HG03066 (cell line): Measurements from ENCODE around the gene CTBP2.

Source experiments
- ATAC-seq: cut with Tn5 transposase; IDR thresholded peaks from one replicate; pipeline ENCODE4 v1.9.1; 2021; ENCODE audit warnings: low read depth; ENCODE audit not compliant: unreplicated experiment

CTBP2 gene

DNA sequence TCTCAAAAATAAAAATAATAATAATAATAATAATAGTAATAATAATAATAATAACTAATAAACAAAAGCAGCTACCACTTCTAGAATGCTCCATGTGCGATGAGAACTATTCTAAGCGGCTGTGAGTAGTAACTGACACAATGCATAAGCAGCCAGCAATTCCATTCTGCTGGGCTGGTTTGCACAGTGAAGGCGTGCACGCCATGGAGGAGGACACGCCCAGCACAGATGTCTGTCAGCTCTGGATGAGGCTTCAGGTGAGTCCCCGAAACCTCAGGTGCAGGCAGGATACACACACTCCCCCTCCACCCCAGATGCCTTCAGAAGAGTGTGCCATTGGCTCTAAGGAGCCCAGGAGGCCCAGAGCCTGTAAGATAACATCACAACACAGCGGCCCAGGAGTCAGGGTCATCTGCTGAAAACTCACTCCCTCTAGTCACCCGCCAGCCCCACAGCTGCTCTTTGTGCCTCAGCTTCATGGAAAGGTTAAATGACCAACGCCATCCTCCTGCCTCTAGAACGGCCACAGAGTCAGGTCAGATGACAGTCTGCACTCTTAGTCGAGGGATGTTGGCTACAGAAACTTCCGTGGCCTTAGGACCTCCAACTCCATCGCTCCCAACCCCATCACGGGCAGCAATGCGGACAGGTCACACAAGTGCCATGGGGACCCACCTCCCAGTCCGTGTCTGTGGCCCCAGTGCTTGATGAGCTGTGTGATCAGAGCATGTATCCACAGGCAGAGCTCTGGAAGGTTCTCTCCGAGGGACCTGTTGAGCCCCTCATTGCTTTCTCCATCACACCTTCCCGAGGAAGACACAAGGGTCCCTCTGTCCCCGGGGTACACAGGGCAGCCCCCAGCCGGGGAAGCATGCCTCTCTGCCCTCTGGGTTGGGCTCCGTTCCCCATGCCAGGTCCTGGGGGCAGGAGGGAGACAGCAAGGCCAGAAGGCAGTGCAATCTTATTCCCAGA lies 103.9 kb downstream of the CTBP2 start:
- ATAC-seq, result no peak

DNA sequence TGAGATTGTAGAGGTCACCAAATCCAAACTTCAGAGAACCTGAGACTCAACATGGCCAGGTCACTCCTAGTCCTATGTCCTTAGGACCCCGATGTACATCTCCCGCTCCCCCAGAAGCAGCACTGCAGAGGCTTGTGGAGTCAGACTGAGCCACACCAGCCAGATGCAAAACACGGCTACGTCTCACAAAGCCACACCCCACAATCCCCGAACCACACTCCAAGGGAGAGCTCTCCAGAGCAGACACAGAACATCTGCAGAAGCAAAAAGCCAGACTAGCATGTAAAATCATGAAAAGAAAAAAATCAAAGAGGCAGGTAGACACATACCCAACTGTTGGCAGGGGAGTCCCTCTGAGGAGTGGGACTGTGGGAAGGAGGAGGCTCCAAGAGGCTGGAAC lies 104.9 kb downstream of the CTBP2 start:
- ATAC-seq, result no peak

DNA sequence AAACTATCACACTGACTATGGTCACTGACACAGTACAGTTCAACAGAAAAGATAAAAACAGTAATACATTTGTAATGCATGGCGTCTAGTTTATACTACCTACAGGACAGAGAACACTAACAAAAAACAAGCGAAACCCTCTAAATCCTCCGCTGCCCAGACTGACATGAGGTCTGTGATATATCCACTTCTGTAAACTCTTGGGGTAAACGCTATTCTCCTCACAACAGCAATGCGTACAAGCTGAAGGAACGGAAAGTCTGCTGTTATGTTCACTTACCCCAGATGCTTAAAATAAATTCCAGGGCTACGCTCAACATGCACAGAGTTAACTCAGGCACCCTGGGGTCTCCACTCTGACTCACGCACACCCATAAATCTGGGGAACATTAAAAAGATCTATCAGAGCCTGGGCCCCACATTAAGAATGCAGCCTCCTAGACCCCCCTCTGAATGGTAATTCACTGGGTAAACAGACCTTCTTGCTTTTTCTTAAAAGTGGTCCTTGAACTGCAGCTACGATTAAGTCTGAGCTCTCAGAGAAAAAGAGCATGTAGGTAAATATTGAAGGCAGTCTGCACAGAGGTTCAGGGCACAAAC lies 105.6 kb downstream of the CTBP2 start:
- no peak for ATAC-seq

GRCh38 chr10:125054216-125054615 lies 106.1 kb downstream of the CTBP2 start:
- ATAC-seq, result no peak

DNA sequence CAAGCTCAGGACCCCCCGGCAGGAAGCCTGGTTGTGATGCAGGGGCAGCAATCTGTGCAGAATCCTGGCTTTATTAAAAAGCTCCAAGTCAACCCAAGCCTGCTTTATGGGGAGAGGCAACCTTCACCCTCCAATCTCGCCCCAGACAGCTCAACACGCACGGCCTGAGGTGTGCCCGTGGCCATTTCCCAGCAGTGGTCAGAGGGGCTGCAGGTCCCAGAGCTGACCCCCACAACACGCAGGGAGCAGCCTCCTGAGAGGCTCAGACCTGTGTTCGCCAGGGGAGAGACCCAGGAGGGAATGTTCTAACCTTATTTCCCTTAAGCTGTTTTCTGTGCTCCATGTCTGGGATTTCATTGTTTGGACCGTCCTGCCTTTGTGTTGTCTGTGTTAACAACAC lies 108.2 kb downstream of the CTBP2 start:
- ATAC-seq, result no peak

- no peak for ATAC-seq
These were observed 110.0 kb downstream of the CTBP2 start for GRCh38 chr10:125050383-125050782.

GRCh38 chr10:125049216-125049881 lies 111.0 kb downstream of the CTBP2 start:
- no peak for ATAC-seq

- no peak for ATAC-seq
These were observed 112.1 kb downstream of the CTBP2 start for GRCh38 chr10:125048094-125048864.

DNA sequence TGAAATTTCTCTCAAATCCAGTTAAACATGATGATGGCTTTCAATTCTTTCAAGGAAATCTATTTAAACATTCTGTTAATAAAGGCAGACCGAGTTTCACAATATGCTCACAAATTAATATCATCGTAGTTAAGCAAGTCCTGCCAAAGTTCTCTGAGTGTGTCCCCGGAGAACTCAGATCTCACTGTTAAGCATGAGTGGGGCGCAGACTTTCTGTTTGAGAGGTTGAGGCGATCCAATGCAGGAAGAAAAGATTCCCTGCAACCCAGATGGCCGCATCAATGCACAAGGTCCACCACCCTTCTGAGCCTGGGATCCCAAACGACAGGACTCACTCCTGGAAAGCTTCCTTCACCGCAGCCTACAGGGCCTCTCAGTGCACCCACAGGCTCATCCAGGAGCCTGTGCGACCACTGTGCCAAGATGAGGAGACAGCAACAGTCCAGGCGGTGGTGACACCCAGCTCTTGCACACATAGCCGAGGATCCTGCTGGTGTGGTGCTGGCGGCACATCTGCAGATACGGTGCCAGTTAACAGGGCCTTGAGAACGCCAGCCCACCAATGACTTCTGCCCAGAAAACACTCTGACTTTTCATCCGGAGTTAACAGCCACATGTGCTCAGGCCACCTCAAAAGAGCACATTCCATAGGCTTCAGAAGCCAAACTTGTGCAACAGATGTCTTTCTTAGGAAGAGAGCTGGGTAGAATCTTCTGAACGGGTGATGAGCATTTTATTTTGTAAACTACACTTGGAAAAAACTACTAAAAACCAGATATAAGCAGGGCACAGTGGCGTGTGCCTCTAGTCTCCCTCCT lies 116.3 kb downstream of the CTBP2 start:
- no peak for ATAC-seq

DNA sequence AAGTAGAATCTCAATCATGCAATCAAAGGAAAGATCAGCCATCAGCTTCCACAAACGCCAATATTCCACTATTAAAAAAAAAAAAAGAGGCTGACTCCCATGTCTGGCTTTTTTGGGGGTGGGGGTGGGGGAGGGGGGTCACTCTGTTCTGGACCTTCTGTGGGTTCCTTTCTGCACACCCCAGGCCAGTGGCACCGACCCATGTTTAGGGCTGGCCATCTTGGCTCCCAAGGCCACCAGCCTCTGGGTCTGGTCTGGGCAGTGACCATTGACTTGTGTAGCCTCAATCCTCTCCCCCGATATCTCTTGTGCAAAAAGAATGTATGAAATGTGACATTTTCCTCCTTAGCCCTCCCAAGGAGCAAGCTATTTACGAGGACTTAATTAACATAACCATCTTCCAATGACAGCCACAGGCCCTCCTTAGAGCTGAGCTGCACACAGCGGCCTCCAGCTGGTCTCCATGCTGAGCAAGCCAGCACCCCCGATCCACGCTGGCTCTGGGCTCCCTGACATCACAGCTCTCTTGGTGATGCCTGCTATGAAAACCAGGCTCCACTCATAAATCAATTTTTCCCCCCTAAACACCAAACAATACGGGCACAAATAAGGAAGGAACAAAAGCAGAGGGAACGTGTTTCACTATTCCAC lies 118.4 kb downstream of the CTBP2 start:
- ATAC-seq, result no peak

DNA sequence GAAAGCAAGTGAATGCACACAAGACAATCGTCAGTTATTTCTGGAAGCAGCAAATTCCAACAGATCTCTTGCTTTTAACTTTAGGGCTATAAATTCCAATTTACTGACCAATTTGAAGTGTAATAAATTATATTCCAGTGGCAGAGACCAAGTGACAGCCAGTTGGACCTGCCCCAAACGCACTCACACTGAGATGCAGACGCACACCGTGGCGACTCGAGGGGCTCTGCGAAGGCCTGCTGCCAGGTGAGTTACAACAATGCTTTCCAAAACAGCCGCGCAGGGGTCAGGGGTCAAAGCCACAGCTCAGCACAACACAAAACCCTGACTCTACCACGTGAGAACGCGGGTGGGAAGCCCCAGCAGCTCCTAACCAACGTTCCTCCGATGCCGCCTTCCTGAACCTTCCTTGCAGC lies 121.0 kb downstream of the CTBP2 start:
- ATAC-seq, result no peak

DNA sequence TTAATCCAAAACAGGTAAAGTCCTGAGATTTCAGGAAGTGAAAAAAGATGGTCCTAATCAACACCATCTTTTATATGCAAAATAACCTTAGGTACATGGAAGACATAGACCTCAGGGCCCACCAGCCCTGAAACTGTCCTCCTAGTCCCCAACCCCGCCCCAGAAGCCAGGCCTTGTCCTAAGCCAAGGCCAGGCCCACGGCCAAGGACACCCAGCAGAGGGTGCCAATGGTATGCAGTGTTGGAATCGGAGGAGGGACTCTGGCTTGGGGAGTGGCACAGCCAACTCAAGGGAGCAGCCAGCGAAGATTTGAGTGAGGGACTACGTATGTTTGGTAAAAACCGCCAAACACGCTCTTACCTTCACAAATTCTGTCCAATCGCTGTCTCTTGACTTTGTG lies 121.7 kb downstream of the CTBP2 start:
- ATAC-seq, result no peak

DNA sequence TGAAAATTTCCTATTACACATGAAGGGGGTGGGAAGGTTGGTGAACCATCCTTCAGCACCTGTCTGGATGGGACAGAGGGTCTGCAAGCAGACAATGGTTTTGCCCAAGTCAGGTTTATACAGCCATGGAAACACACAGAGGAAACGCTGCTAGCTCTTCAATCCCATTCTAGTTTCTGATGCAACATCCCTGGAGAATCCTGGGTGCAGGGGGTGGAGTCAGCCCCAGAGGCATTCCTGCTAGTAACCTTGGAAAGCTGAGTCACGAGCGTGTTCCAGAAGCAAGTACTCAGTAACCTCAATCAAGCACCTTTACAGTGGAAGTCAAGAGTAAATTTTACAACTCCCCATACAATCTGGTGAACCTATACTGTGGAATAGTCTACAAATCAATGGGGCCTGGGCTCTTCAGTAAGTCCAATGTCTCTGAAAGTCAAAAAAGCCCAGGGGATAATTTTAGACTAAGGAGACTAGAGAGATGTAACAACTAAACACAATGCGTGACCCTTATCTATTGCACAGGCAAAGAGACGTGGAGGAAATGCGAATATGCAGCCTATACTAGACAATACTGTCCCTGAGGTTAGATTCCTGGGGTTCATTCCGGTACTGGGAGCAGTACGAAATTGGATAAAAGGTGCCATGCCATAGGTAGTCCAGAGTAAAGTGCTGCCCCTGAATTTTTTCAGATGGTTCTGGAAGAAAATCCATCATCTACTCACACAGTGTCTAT lies 123.1 kb downstream of the CTBP2 start:
- no peak for ATAC-seq

DNA sequence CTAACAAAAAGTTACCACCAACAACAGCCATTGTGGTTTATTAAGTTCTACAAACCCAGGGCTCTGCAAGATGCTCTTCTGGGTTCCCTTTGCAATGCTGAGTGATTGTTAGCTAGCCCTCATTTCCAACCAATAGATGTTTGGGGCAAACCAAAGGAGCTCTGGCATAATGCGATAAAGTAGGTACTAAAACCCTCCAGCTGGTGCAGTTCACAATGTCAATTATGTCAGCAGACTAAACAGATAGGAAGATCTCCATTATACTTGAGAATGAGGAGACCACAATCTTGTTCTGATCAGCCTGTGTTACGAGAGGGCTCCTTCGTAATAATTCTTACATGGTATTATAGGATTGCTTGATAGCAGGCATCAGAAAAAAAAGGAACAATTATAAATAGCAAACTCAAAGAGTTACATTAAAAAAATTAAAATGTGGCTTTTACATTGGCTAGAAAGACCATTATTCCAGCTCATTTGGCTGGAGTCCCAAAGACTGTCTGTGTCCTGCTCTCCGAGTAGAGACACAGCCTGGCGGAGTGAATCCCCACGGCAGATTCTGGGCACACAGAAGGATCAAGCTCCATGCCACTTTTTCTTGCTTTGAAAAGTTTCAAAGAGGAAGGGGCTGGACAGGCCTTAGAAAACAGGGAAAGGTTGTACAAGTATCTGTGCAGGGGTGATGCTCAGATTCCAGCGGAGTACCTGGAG lies 124.6 kb downstream of the CTBP2 start:
- ATAC-seq, result no peak

- ATAC-seq, result no peak
These were observed 125.2 kb downstream of the CTBP2 start for GRCh38 chr10:125035136-125035535.

GRCh38 chr10:125034675-125035074 lies 125.7 kb downstream of the CTBP2 start:
- no peak for ATAC-seq

DNA sequence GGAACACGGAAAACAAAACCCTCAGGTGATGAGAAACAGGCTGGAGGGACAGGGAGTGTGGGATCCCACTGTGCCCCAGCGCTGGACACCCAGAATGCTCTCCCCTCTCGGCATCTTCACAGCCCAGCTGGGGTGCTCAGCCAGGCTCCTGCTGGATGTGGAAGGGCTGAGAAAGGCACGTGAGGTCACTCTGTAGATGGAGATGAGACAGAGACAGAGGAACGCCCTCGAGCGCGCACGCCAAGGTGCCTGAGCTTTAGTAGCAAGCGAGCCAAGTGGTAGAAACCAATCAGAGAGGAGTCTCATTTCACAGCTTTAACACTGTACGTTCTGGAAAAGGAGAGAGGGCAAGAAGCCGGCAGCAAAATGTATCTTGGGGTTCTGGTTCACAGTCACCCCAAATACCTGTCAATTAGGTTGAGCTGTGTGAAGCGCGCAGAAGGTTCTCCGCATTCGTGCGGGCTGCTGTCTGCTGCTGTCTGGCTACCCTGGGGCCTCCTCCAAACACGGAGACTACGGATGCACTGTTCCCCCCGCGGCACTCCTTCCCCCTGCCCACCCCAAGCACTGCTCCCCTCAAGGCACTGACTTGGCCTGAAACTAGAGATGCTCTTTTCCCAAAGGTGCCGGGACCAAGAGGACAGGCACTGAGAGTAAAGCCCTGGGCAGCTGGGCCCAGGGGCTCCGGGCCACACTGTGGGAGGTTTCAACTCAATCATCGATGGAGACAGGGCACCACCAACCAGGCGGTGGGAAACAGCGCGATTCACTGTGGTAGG lies 127.0 kb downstream of the CTBP2 start:
- no peak for ATAC-seq
